HG02870 (cell line): ENCODE measurements around the gene UFSP2.

Experiments
- ATAC-seq: cut with Tn5 transposase; IDR thresholded peaks from one replicate; pipeline ENCODE4 v1.9.1; 2021; ENCODE audit warnings: mild to moderate bottlenecking, moderate library complexity; ENCODE audit not compliant: unreplicated experiment

The UFSP2 gene

GRCh38 chr4:185357733-185358440 lies 67.9 kb downstream of the UFSP2 start:
- ATAC-seq: no peak

DNA sequence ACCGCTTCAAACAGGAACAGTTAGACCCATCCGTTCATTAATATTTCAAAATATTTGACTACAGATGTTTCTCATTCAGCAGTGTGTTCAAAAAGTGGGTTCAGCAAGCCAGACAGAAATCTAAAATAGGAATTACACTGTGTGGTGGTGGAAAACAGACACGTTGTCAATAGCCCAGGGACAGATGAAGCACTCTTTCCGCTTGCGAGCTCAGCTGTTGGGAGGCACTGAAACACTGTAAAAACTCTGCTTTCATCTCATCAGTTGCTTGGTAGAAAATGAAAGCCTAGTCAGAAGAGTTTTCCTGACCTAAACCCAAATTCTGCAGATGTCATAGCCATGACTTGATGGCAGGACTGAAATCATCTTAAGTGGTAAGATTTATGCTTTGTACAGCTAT lies 68.6 kb downstream of the UFSP2 start:
- ATAC-seq: no peak

GRCh38 chr4:185352741-185353140 lies 73.0 kb downstream of the UFSP2 start:
- ATAC-seq: no peak

GRCh38 chr4:185352202-185352601 lies 73.6 kb downstream of the UFSP2 start:
- ATAC-seq: no peak

DNA sequence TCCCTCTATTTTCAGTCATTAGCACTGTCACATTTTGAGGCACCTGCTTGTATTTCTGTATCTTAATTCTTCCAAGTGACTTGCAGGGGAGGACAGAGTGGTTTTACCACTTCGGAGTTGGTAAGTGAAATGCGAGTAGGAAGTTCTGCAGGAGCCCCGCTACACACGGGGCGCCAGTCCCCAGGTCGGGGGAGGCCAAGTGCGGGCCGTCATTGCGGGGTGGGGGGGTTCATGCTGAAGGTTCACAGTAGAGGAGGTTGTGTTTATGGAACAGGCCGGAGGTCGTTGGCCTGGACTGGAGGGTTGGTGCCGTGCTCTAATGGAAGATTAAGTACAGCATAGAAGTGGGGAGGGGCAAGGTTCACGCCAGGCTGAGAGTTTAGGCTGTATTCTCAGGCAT lies 74.1 kb downstream of the UFSP2 start:
- no peak for ATAC-seq
